ENCODE results near the gene OSCP1. TPM values are rescaled to one million over a fixed set of nuclear protein-coding genes. Genes with fewer than 3 reads are reported as not detected.
A peak's percentile ranks its signal among the peaks of the same experiment; 100 is the strongest.

Gene OSCP1
- total and polyA plus RNA-seq, 12 donors, result 2.1 to 9.6 (median 7.7) TPM

GRCh38 chr1:36397378-36398230 is 52.6 kb downstream of the OSCP1 start, which contains the start of gene LSM10:
Gene LSM10, minus strand, starts transcription at chr1:36397908. Its CDS starts 3,779 bp downstream, at chr1:36394129.
- H3K36me3 ChIP-seq, result peaks cover 0 to 20% (median 15%) of the 10 kb centered on the region in 9 donors
- H3K27ac ChIP-seq, result peak within 1 kb of the TSS; percentile 46 to 97 (median 90)
- H3K9me3 ChIP-seq, result no peaks in the 10 kb centered on the region
- DNase-seq (peak; percentile 92 to 95), ATAC-seq (peak; percentile 94 to 98 (median 96))
- peaks cover 5 to 45% (median 18%) of the 10 kb centered on the region in 9 donors for H3K4me1 ChIP-seq
- peak in 2 of 9 donors; percentile 9 for TF ChIP-seq CTCF (IDR thresholded peaks at IDR 0.05)
- intact Hi-C loops (cut with DNase I), result loop anchor here in 2 of 10 donors (1.0 kb wide), 2 partner anchors 11 to 47 kb away; no protein-coding TSS in a partner anchor
- WGBS, 2 donors, result 0 to 1% methylated on average over 59 to 60 of the region's 60 CpGs
- no peaks in the 10 kb centered on the region for H3K27me3 ChIP-seq
- H3K4me3 ChIP-seq, result peak within 1 kb of the TSS; percentile 56 to 98 (median 76)

GRCh38 chr1:36397083-36397377 is 53.2 kb downstream of the OSCP1 start:
- H3K27me3 ChIP-seq, result no peaks in the 10 kb centered on the region
- 3 to 7% methylated on average over 5 of the region's 5 CpGs for WGBS, 2 donors

GRCh38 chr1:36396359-36396758 is 53.9 kb downstream of the OSCP1 start:
- Histone ChIP-seq H3K9me3 (no peaks in the 10 kb centered on the region), H3K4me1 (peaks cover 5 to 42% (median 18%) of the 10 kb centered on the region in 9 donors), H3K27me3 (no peaks in the 10 kb centered on the region), H3K27ac (peak overlapping the region in 2 of 10 donors; percentile 84 to 97), H3K36me3 (peaks cover 0 to 32% (median 23%) of the 10 kb centered on the region in 9 donors), H3K4me3 (peak overlapping the region in 4 of 10 donors; percentile 64 to 98 (median 87))
- intact Hi-C loops (cut with DNase I), result no loop called here
- ATAC-seq, result no peak
- no peak for TF ChIP-seq CTCF (IDR thresholded peaks at IDR 0.05)
- WGBS, 2 donors, result 80% methylated on average over 6 of the region's 6 CpGs
- no peak for DNase-seq

More at GRCh38 chr1:36397083-36397377, 53.2 kb downstream of the OSCP1 start:
- H3K27ac ChIP-seq, result peak overlapping the region; percentile 46 to 97 (median 90)
- ATAC-seq (peak; percentile 36 to 70 (median 60)), DNase-seq (no peak)
- peaks cover 5 to 45% (median 18%) of the 10 kb centered on the region in 9 donors for H3K4me1 ChIP-seq
- no peaks in the 10 kb centered on the region for H3K9me3 ChIP-seq
- peak overlapping the region; percentile 56 to 98 (median 76) for H3K4me3 ChIP-seq
- TF ChIP-seq CTCF (IDR thresholded peaks at IDR 0.05), result no peak
- peaks cover 0 to 26% (median 18%) of the 10 kb centered on the region in 9 donors for H3K36me3 ChIP-seq
- intact Hi-C loops (cut with DNase I), result loop anchor here in 1 of 10 donors (1.0 kb wide), 1 partner anchor 11 kb away; no protein-coding TSS in a partner anchor

- no peak for TF ChIP-seq CTCF (IDR thresholded peaks at IDR 0.05)
- Histone ChIP-seq H3K27ac (no peak overlapping the region), H3K36me3 (peaks cover 0 to 50% (median 29%) of the 10 kb centered on the region in 9 donors), H3K4me3 (no peak overlapping the region), H3K9me3 (no peaks in the 10 kb centered on the region), H3K27me3 (no peaks in the 10 kb centered on the region), H3K4me1 (peaks cover 5 to 56% (median 28%) of the 10 kb centered on the region in 9 donors)
- intact Hi-C loops (cut with DNase I), result no loop called here
- WGBS, 2 donors, result 97% methylated on average over 19 of the region's 19 CpGs
- DNase-seq (no peak), ATAC-seq (no peak)
Observed at GRCh38 chr1:36393686-36394085, 56.6 kb downstream of the OSCP1 start.
